HG02870 (cell line): ENCODE data around the gene PARP12.

Experiments
- ATAC-seq: cut with Tn5 transposase; IDR thresholded peaks from one replicate; pipeline ENCODE4 v1.9.1; 2021; ENCODE audit warnings: mild to moderate bottlenecking, moderate library complexity; ENCODE audit not compliant: unreplicated experiment

The PARP12 gene

DNA sequence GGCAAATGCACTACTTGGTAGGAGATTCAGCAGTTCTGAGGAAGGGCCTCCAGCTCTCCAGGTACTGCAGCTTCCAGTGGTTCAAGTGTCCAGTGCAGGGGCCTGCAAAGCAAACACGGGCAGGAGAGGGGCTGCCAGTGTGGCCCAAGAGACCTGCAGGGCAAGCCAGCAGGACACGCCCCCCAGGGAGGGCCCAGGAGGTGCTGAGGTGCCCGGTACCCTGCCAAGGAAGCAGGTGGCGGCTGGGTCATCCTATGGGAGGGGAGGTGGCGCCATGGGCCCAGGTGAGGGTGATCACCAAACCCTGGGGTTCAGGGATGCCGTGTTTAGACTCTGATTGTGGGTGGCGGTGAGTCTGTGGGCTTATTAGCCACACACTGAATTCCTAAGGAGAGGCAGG is 45.7 kb downstream of the PARP12 start:
- ATAC-seq, result no peak

DNA sequence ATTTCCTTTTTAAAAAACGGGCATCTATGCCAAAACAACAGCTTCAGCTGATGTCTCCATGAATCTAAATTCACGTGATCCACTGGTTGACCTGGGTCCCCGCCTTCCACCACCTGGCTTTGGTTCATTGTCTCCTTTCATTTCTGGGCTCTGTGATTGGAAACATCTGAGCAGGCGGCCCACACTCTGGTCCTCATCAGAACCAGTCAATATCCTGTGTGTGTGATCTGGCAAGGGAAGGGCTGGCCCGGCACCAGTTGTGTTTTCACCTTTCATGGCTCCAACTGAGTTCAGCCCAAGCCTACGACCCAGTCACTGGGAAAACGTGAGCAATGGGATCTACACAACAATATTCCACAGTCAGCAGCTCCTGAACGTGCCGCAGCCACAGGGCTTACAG is 46.2 kb downstream of the PARP12 start:
- ATAC-seq, result no peak

- ATAC-seq, result no peak
Measured at GRCh38 chr7:140015471-140015970, 47.2 kb downstream of the PARP12 start.

- no peak for ATAC-seq
Measured at GRCh38 chr7:140014123-140014522, 48.6 kb downstream of the PARP12 start.

GRCh38 chr7:140013676-140014075 is 49.1 kb downstream of the PARP12 start:
- no peak for ATAC-seq

DNA sequence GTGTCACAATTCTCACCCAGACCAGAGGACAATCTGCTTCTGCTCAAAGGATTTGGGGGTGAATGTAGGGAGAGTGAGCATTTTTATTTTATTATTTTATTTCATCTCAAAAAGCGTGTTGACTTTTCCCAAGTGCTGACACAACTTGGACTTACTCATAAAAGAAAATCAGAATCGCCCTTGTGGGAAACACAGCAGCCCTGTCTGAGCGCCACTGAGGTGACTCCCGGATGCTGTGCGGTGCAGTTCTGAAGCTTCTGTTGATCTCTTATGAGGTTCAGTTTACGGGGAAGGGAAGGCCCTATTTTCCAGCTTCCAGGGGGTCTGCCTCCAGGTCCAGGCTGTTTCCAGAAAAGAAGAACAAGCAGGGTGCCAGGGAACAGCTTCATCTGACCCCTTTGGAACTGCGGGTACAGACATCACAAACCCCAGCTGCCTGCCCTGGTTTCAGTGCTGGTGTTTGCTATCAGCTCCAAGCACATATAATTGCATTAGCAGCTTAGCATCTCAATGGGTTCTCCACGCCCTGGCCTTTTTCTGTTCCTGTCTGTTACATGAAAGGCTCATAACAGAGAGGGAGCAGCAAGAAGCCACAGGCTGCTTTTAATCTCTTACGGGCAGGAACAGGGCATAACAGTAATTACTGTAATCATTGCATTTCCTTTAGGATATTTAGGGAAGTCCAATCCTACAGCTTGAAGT is 52.4 kb downstream of the PARP12 start:
- ATAC-seq, result no peak

DNA sequence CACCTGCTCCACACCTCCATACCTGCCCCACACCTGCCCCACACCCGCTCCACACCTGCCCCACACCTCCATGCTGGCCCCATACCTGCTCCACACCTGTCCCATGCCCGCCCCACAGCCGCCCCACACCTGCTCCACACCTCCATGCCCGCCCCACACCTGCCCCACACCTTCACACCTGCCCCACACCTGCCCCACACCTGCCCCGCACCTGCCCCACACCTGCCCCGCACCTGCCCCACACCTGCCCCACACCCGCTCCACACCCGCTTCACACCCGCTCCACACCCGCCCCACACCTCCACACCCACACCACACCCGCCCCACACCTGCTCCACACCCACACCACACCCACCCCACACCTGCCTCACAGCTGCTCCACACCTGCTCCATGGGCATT is 53.0 kb downstream of the PARP12 start:
- no peak for ATAC-seq

- ATAC-seq, result no peak
Measured at GRCh38 chr7:140008755-140009610, 53.8 kb downstream of the PARP12 start.

- ATAC-seq, result no peak
Measured at GRCh38 chr7:140007051-140007690, 55.6 kb downstream of the PARP12 start.

GRCh38 chr7:140006600-140006999 is 56.2 kb downstream of the PARP12 start:
- no peak for ATAC-seq

DNA sequence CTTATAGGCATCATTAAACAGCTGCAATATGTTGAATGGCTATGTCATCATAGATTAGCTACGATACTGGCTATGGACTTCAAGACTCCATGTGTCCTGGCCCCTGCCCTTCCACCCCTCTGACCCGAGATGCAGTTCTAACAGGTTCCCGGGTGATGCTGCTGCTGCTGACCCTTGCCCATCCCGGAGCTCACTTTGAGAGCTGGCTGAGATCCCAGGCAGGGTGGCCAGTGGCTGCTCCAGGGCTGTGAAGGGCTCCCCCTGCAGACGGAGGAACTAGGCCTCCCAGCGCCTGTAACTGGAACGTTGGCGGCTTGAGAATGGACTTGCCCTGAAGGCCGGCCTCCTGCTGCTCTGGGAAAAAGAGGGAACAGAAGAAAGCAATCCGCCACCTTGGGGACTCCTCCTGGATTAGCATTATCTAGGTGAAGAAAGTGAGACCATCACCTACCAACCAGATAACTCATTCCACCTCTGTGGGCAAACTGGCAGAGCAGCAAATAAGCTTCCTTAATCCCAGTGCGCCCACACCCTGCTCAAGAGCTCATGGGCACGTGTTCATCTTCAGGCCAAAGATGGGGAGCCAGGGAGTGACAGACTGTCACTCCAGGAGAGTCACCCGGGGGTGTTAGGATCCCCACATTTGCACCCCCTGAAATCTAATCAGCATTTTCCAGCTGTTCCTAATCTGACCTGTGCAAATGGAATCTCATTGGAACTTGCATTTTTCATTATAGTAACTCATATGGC is 56.8 kb downstream of the PARP12 start:
- ATAC-seq, result no peak

DNA sequence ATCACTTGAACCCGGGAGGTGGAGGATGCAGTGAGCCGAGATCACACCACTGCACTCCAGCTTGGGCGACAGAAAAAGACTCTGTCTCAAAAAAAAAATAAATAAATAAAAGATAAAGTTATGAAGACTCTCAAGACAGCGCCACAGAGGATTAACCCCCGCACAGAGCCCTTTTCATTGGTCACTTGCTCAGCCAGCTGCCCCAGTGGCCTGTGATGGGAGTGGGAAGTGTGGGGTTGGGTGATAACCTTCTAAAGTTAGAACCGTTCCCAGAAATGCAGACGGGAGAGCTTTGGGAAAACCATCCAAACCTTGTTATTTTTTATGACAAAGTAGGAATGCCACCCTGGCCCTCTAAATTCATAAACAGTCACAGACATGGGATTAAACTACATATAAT is 57.4 kb downstream of the PARP12 start:
- no peak for ATAC-seq

GRCh38 chr7:140004672-140005071 is 58.1 kb downstream of the PARP12 start:
- no peak for ATAC-seq

GRCh38 chr7:140003913-140004382 is 58.8 kb downstream of the PARP12 start:
- no peak for ATAC-seq

- ATAC-seq, result no peak
Measured at GRCh38 chr7:140000666-140001268, 62.0 kb downstream of the PARP12 start.

DNA sequence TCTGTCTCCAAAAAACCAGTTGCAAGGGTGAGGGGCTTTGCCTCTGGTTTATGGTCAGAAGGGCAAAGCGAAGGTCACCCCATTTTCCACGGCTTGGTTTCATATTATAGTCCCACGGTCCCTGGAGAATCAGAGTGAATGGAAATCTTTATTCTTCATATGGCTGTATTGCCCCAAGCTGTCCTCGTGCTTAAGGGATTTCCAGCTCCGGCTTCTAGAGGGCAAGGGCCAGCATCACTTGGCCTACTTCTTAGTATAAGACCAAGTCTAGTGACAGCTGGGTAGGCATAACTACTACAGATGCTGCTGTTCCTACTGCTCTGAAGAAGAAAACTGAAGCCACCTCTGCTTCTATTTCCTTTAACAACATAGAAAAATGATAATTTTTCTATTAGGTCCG is 63.2 kb downstream of the PARP12 start:
- no peak for ATAC-seq

DNA sequence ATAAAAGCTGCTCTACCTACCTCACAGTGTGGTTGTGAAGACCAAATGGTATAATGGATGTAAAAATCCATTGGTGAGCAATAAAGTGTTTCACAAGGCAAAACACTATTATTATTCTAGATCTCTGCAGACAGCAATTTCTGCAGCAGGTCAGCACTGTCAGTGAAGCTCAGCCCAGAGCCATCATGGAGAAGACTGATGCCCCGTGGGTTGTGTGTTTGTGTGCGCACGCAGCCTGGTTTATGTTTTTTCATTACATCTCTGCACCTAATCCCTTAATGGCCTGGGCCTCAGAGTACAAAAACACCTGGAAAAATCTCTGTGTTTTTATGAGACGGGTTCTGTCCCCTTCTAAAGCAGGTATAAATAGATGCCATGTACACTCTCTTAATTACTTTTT is 64.2 kb downstream of the PARP12 start:
- ATAC-seq, result no peak

DNA sequence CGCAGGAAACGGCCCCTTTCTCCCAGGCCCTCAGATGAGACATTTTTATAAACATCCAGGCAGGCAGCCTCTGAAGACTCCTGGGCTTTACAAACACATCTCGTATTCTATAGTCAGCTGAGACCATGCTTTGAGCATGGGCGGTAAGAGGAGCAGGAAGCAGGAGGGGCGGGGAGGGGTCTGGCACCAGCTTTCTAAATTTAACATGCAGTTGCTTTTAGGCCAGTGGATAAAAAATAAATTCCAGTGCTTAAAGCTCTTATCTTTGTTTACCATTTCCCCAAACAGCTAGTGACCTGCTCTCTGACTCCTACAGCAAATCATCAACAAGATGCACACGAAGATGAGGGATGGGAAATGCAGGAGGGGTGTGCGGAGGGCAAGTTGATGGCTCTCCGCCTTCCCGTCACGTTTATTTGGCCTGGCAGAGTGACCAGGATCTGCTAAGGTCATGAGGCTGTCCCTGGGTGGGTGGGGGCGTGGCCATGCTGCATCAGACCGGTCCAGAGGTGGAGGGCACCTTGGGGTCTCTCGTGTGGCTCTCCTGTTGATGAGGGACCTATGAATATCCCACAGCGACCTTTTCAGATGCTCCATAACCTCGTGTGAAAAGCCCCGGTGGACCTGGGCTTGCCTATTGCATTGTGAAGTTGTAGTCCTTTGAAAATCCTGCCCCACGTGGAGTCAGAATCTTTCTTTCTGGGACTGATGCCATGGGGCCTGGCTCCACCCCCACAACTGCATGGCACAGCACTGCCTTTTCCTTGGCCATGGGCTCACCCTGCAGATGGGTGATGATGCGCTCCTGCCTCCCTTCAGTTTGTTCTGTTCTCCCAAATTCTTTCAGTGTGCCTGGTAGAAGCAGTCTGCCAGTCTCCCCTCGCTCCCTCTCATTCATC is 67.5 kb downstream of the PARP12 start:
- no peak for ATAC-seq

- ATAC-seq, result no peak
Measured at GRCh38 chr7:139994356-139994755, 68.4 kb downstream of the PARP12 start.
